ENCODE measurements around the gene GP5.

Gene GP5

DNA sequence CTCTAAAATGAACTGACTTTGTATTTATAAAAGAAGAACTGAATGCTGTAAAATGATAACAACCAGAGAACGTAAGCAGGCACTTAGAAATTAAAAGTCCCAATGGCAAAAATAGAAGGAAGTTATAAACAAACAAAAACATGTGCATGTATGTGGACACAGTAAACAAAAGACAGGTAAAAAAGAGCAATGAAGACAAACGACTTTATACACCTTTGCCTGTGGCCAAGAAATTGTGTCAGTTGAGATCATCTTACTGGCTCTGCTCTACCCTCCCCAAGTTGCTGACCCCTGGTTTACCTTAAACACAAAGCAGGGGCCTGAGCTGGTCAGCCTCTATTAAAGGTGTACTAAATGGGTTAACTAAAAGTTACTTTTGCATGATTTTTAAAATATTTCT lies 41.7 kb upstream of the GP5 start:
- no peak for ATAC-seq
- TF ChIP-seq RARB (CRISPR knock-in tag; IDR thresholded peaks at IDR 0.05), result no peak
- TF ChIP-seq OSR1 (CRISPR knock-in tag; IDR thresholded peaks at IDR 0.05), result no peak
- TF ChIP-seq SNAI2 (CRISPR knock-in tag; IDR thresholded peaks at IDR 0.05), result no peak
- TF ChIP-seq, protein P1, sequence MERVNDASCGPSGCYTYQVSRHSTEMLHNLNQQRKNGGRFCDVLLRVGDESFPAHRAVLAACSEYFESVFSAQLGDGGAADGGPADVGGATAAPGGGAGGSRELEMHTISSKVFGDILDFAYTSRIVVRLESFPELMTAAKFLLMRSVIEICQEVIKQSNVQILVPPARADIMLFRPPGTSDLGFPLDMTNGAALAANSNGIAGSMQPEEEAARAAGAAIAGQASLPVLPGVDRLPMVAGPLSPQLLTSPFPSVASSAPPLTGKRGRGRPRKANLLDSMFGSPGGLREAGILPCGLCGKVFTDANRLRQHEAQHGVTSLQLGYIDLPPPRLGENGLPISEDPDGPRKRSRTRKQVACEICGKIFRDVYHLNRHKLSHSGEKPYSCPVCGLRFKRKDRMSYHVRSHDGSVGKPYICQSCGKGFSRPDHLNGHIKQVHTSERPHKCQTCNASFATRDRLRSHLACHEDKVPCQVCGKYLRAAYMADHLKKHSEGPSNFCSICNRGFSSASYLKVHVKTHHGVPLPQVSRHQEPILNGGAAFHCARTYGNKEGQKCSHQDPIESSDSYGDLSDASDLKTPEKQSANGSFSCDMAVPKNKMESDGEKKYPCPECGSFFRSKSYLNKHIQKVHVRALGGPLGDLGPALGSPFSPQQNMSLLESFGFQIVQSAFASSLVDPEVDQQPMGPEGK (CRISPR knock-in tag; IDR thresholded peaks at IDR 0.05; ENCODE audit: borderline replicate concordance), result no peak

DNA sequence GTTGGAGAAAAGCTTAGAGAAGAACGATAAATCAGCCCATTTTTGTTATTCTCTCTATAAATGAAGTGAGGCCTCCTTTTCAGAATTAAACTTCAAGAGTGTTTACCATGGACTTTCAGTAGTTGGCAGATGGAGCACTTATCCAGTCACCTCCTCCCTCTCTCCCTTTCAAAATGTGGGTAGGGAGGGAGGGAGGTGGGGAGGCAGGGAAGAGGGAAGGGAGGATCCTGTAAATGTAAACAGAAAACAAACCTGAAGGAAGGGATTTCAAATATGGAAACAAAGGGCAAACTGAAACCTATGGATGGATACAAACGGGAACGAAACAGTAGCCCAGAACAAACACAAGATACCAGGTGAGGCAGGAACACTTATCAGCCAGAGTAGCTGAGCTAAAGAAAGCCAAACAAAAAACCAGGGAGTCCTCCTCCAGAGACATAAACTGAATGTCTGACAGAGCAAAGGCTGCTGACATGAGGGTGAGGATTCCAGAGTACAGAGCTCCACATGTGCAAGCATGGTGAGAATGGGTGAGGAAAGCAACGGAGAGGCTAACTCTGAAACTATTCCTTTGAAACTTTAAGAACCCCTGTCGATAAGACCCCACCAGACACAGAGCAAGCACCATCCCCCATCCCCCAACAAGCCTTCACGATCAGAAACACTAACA lies 41.0 kb upstream of the GP5 start:
- ATAC-seq, result no peak
- TF ChIP-seq ESRRG (CRISPR knock-in tag; IDR thresholded peaks at IDR 0.05) (no peak), ZFP3 (CRISPR knock-in tag; IDR thresholded peaks at IDR 0.05) (no peak), OSR1 (CRISPR knock-in tag; IDR thresholded peaks at IDR 0.05) (no peak)

DNA sequence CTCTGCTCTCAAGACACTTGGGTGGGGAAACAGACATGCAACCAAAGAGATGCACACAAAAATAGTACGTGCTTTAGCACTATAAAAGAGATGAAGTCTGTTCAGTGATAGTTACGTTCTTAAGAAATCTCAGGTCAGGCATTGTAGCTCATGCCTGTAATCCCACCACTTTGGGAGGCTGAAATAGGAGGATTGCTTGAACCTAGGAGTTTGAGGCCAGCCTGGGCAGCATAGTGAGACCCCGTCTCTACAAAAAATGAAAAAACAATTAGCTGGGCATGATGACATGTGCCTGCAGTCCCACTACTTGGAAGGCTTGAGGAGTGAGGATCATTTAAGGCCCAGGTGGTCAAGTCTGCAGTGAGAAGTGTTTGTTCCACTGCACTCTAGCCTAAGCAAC lies 35.4 kb upstream of the GP5 start:
- ATAC-seq, result no peak
- no peak for TF ChIP-seq ZNF70 (CRISPR knock-in tag; IDR thresholded peaks at IDR 0.05)
- no peak for TF ChIP-seq ZFP3 (CRISPR knock-in tag; IDR thresholded peaks at IDR 0.05)
- no peak for TF ChIP-seq ESRRG (CRISPR knock-in tag; IDR thresholded peaks at IDR 0.05)
- TF ChIP-seq ARNTL (CRISPR knock-in tag; IDR thresholded peaks at IDR 0.05; ENCODE audit: borderline replicate concordance, low read depth), result no peak
- TF ChIP-seq, protein P1 (CRISPR knock-in tag; IDR thresholded peaks at IDR 0.05; ENCODE audit: borderline replicate concordance), result no peak

DNA sequence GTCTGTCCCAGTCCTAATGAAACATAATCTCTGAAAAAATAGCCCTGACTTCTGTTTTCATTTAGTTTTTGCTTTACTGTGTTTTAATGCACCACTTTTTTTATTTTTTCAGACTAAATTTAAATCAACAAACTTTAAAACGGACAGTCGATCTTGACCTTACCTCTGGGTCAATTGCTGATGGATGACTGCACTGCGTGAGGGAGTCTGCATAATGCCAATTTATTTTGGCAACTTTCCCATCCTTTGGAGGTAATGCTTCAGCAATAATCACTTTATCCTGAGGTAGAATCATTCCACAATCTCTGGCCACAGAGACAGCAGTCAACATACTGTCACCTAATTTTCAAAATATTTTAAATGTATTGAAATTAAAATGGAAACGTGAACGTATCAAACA lies 32.5 kb upstream of the GP5 start:
- no peak for ATAC-seq
- TF ChIP-seq ESRRG (CRISPR knock-in tag; IDR thresholded peaks at IDR 0.05), result no peak
- no peak for TF ChIP-seq BACH2 (CRISPR knock-in tag; IDR thresholded peaks at IDR 0.05; ENCODE audit: borderline replicate concordance)
- no peak for TF ChIP-seq ZNF565 (CRISPR knock-in tag; conservative IDR thresholded peaks at IDR 0.05; ENCODE audit: low read depth)
- TF ChIP-seq ISL1 (CRISPR knock-in tag; IDR thresholded peaks at IDR 0.05), result no peak
- no peak for TF ChIP-seq SNAI2 (CRISPR knock-in tag; IDR thresholded peaks at IDR 0.05)
- TF ChIP-seq, protein P1 (CRISPR knock-in tag; IDR thresholded peaks at IDR 0.05; ENCODE audit: borderline replicate concordance), result no peak
- TF ChIP-seq GLIS3 (CRISPR knock-in tag; IDR thresholded peaks at IDR 0.05), result no peak
- TF ChIP-seq RARB (CRISPR knock-in tag; IDR thresholded peaks at IDR 0.05), result no peak
- TF ChIP-seq PPARA (CRISPR knock-in tag; IDR thresholded peaks at IDR 0.05; ENCODE audit: borderline replicate concordance), result no peak
- TF ChIP-seq ZFP3 (CRISPR knock-in tag; IDR thresholded peaks at IDR 0.05), result no peak
- TF ChIP-seq, protein P2, sequence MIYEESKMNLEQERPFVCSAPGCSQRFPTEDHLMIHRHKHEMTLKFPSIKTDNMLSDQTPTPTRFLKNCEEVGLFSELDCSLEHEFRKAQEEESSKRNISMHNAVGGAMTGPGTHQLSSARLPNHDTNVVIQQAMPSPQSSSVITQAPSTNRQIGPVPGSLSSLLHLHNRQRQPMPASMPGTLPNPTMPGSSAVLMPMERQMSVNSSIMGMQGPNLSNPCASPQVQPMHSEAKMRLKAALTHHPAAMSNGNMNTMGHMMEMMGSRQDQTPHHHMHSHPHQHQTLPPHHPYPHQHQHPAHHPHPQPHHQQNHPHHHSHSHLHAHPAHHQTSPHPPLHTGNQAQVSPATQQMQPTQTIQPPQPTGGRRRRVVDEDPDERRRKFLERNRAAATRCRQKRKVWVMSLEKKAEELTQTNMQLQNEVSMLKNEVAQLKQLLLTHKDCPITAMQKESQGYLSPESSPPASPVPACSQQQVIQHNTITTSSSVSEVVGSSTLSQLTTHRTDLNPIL (CRISPR knock-in tag; IDR thresholded peaks at IDR 0.05; ENCODE audit: low read depth), result no peak
- TF ChIP-seq OSR1 (CRISPR knock-in tag; IDR thresholded peaks at IDR 0.05), result no peak
- TF ChIP-seq ZFP30 (CRISPR knock-in tag; IDR thresholded peaks at IDR 0.05), result no peak
- TF ChIP-seq, protein P3, sequence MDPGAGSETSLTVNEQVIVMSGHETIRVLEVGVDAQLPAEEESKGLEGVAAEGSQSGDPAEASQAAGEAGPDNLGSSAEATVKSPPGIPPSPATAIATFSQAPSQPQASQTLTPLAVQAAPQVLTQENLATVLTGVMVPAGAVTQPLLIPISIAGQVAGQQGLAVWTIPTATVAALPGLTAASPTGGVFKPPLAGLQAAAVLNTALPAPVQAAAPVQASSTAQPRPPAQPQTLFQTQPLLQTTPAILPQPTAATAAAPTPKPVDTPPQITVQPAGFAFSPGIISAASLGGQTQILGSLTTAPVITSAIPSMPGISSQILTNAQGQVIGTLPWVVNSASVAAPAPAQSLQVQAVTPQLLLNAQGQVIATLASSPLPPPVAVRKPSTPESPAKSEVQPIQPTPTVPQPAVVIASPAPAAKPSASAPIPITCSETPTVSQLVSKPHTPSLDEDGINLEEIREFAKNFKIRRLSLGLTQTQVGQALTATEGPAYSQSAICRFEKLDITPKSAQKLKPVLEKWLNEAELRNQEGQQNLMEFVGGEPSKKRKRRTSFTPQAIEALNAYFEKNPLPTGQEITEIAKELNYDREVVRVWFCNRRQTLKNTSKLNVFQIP (CRISPR knock-in tag; IDR thresholded peaks at IDR 0.05; ENCODE audit: borderline replicate concordance, low read depth), result no peak
- no peak for TF ChIP-seq TCF4 (CRISPR knock-in tag; IDR thresholded peaks at IDR 0.05; ENCODE audit: borderline replicate concordance)
- TF ChIP-seq ZNF70 (CRISPR knock-in tag; IDR thresholded peaks at IDR 0.05), result no peak
- TF ChIP-seq, protein P4, sequence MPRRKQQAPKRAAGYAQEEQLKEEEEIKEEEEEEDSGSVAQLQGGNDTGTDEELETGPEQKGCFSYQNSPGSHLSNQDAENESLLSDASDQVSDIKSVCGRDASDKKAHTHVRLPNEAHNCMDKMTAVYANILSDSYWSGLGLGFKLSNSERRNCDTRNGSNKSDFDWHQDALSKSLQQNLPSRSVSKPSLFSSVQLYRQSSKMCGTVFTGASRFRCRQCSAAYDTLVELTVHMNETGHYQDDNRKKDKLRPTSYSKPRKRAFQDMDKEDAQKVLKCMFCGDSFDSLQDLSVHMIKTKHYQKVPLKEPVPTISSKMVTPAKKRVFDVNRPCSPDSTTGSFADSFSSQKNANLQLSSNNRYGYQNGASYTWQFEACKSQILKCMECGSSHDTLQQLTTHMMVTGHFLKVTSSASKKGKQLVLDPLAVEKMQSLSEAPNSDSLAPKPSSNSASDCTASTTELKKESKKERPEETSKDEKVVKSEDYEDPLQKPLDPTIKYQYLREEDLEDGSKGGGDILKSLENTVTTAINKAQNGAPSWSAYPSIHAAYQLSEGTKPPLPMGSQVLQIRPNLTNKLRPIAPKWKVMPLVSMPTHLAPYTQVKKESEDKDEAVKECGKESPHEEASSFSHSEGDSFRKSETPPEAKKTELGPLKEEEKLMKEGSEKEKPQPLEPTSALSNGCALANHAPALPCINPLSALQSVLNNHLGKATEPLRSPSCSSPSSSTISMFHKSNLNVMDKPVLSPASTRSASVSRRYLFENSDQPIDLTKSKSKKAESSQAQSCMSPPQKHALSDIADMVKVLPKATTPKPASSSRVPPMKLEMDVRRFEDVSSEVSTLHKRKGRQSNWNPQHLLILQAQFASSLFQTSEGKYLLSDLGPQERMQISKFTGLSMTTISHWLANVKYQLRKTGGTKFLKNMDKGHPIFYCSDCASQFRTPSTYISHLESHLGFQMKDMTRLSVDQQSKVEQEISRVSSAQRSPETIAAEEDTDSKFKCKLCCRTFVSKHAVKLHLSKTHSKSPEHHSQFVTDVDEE (CRISPR knock-in tag; IDR thresholded peaks at IDR 0.05), result no peak
- no peak for TF ChIP-seq ZC3H10 (CRISPR knock-in tag; IDR thresholded peaks at IDR 0.05)
- TF ChIP-seq TOX (CRISPR knock-in tag; IDR thresholded peaks at IDR 0.05; ENCODE audit: borderline replicate concordance), result no peak
- TF ChIP-seq, protein P5, sequence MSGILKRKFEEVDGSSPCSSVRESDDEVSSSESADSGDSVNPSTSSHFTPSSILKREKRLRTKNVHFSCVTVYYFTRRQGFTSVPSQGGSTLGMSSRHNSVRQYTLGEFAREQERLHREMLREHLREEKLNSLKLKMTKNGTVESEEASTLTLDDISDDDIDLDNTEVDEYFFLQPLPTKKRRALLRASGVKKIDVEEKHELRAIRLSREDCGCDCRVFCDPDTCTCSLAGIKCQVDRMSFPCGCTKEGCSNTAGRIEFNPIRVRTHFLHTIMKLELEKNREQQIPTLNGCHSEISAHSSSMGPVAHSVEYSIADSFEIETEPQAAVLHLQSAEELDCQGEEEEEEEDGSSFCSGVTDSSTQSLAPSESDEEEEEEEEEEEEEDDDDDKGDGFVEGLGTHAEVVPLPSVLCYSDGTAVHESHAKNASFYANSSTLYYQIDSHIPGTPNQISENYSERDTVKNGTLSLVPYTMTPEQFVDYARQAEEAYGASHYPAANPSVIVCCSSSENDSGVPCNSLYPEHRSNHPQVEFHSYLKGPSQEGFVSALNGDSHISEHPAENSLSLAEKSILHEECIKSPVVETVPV (CRISPR knock-in tag; IDR thresholded peaks at IDR 0.05), result no peak

All from SK-N-SH treated with all-trans-retinoic acid at 6 μM for 48 hours (cell line).